H9 (cell line): ENCODE results near the gene CCDC102B. TPM values are rescaled to one million over a fixed set of nuclear protein-coding genes. Genes with fewer than 3 reads are reported as not detected.

ENCODE experiments used
- DNase-seq: peaks from one replicate; pipeline ENCODE4 v3.0.0-alpha.2; 2017
- H2AFZ ChIP-seq: one replicate; pipeline ENCODE4 v1.6.1; 2013; ENCODE audit warnings: mild to moderate bottlenecking, low read length, control low read depth, moderate library complexity
- H2AK5ac ChIP-seq: 2 replicates; pipeline ENCODE4 v1.6.1; 2013; ENCODE audit warnings: low read length, control low read depth, mixed read lengths; ENCODE audit not compliant: insufficient read length
- H2BK120ac ChIP-seq: one replicate; pipeline ENCODE4 v1.6.1; 2013; ENCODE audit warnings: low read depth, mild to moderate bottlenecking, low read length, control low read depth, inconsistent platforms; ENCODE audit not compliant: poor library complexity, severe bottlenecking
- H2BK12ac ChIP-seq: 2 replicates; pipeline ENCODE4 v1.6.1; 2013; ENCODE audit warnings: low read length, control low read depth, mixed read lengths, low read depth; ENCODE audit not compliant: insufficient read length
- H2BK15ac ChIP-seq: 2 replicates; pipeline ENCODE4 v1.6.1; 2013; ENCODE audit warnings: low read depth, low read length, control low read depth
- H2BK20ac ChIP-seq: one replicate; pipeline ENCODE4 v1.6.1; 2013; ENCODE audit warnings: low read depth, mild to moderate bottlenecking, low read length, control low read depth, inconsistent platforms; ENCODE audit not compliant: poor library complexity, severe bottlenecking
- H2BK5ac ChIP-seq: 2 replicates; pipeline ENCODE4 v1.6.1; 2013; ENCODE audit warnings: low read length, control low read depth, mixed read lengths; ENCODE audit not compliant: insufficient read length
- H3K14ac ChIP-seq: 2 replicates; pipeline ENCODE4 v1.6.1; 2013; ENCODE audit warnings: low read length, control low read depth; ENCODE audit not compliant: insufficient read depth
- H3K18ac ChIP-seq: 2 replicates; pipeline ENCODE4 v1.6.1; 2013; ENCODE audit warnings: low read depth, mild to moderate bottlenecking, mixed read lengths, low read length, control low read depth; ENCODE audit not compliant: insufficient read length
- H3K23ac ChIP-seq: 2 replicates; pipeline ENCODE4 v1.6.1; 2013; ENCODE audit warnings: low read length, control low read depth, mixed read lengths, low read depth; ENCODE audit not compliant: insufficient read length
- H3K23me2 ChIP-seq: 2 replicates; pipeline ENCODE4 v1.6.1; 2013; ENCODE audit warnings: low read depth, mild to moderate bottlenecking, mixed read lengths, low read length, control low read depth; ENCODE audit not compliant: insufficient read length, poor library complexity, severe bottlenecking
- H3K27ac ChIP-seq: 2 replicates; pipeline ENCODE4 v1.5.1; 2013; ENCODE audit warnings: low read length, control low read depth, mixed read lengths, low read depth; ENCODE audit not compliant: insufficient read length
- H3K27me3 ChIP-seq: 2 replicates; pipeline ENCODE4 v1.6.1; 2013; ENCODE audit warnings: low read length, control low read depth, inconsistent platforms; ENCODE audit not compliant: insufficient read depth
- H3K4ac ChIP-seq: 2 replicates; pipeline ENCODE4 v1.6.1; 2013; ENCODE audit warnings: low read depth, mild to moderate bottlenecking, control low read depth, inconsistent platforms, low read length, moderate library complexity
- H3K4me1 ChIP-seq: 2 replicates; pipeline ENCODE4 v1.6.1; 2013; ENCODE audit warnings: low read length, control low read depth, inconsistent platforms; ENCODE audit not compliant: insufficient read depth
- H3K4me2 ChIP-seq: 2 replicates; pipeline ENCODE4 v1.6.1; 2013; ENCODE audit warnings: low read length, control low read depth, mixed read lengths; ENCODE audit not compliant: insufficient read length, insufficient read depth
- H3K56ac ChIP-seq: 2 replicates; pipeline ENCODE4 v1.6.1; 2013; ENCODE audit warnings: low read depth, mild to moderate bottlenecking, mixed read lengths, low read length, control low read depth; ENCODE audit not compliant: insufficient read length
- H3K79me1 ChIP-seq: 2 replicates; pipeline ENCODE4 v1.6.1; 2013; ENCODE audit warnings: low read depth, mild to moderate bottlenecking, moderate library complexity, low read length, control low read depth, inconsistent platforms; ENCODE audit not compliant: insufficient read depth, poor library complexity, severe bottlenecking
- H3K79me2 ChIP-seq: 2 replicates; pipeline ENCODE4 v1.6.1; 2013; ENCODE audit warnings: low read length, control low read depth, inconsistent platforms; ENCODE audit not compliant: insufficient read depth
- H3K9ac ChIP-seq: 2 replicates; pipeline ENCODE4 v1.6.1; 2013; ENCODE audit warnings: low read length, control low read depth, mixed read lengths; ENCODE audit not compliant: insufficient read length; ENCODE audit errors: extremely low read depth
- H3K9me3 ChIP-seq: one replicate; pipeline ENCODE4 v1.6.1; 2013; ENCODE audit warnings: low read depth, low read length, inconsistent platforms; ENCODE audit not compliant: control insufficient read depth
- H3T11ph ChIP-seq: one replicate; pipeline ENCODE4 v1.6.1; 2013; ENCODE audit warnings: mild to moderate bottlenecking, low read length, control low read depth, inconsistent platforms
- H4K20me1 ChIP-seq: one replicate; pipeline ENCODE4 v1.6.1; 2013; ENCODE audit not compliant: control insufficient read depth, insufficient read length, insufficient read depth
- H4K5ac ChIP-seq: 2 replicates; pipeline ENCODE4 v1.6.1; 2013; ENCODE audit warnings: low read depth, mild to moderate bottlenecking, mixed read lengths, low read length, control low read depth; ENCODE audit not compliant: insufficient read length
- H4K8ac ChIP-seq: replicated peaks from 2 replicates; pipeline ENCODE4 v1.6.1; 2013; ENCODE audit warnings: low read length, control low read depth, mixed read lengths, low read depth; ENCODE audit not compliant: insufficient read length
- H4K91ac ChIP-seq: 2 replicates; pipeline ENCODE4 v1.6.1; 2013; ENCODE audit warnings: low read depth, mild to moderate bottlenecking, moderate library complexity, mixed read lengths, low read length, control low read depth; ENCODE audit not compliant: insufficient read length
- H3K27ac Mint-ChIP-seq, 3 experiments: 2 replicates in 2 of 3; 3 replicates in 1 of 3; pipeline ENCODE4 v1.8.0; 2020 to 2021; ENCODE audit warnings: mixed read lengths in 3 of 3, mild to moderate bottlenecking in 1 of 3, moderate library complexity in 1 of 3
- H3K27me3 Mint-ChIP-seq: 2 replicates; pipeline ENCODE4 v1.8.0; 2021; ENCODE audit warnings: low read depth, mild to moderate bottlenecking, moderate library complexity, mixed read lengths
- H3K36me3 Mint-ChIP-seq, 3 experiments: 2 replicates in 2 of 3; 3 replicates in 1 of 3; pipeline ENCODE4 v1.8.0; 2020 to 2021; ENCODE audit warnings: low read depth in 3 of 3, mixed read lengths in 3 of 3; ENCODE audit not compliant: insufficient read depth in 1 of 3
- H3K4me1 Mint-ChIP-seq, 2 experiments: 2 replicates each; pipeline ENCODE4 v1.8.0; 2020; ENCODE audit warnings: mixed read lengths in 2 of 2
- H3K4me3 Mint-ChIP-seq, 2 experiments: 2 replicates in 1 of 2; 3 replicates in 1 of 2; pipeline ENCODE4 v1.8.0; 2020 to 2021; ENCODE audit warnings: mild to moderate bottlenecking in 2 of 2, mixed read lengths in 2 of 2, moderate library complexity in 1 of 2
- H3K9me3 Mint-ChIP-seq, 2 experiments: 2 replicates in 1 of 2; 3 replicates in 1 of 2; pipeline ENCODE4 v1.8.0; 2020; ENCODE audit warnings: mild to moderate bottlenecking in 2 of 2, mixed read lengths in 2 of 2, moderate library complexity in 1 of 2
- CTCF ChIP-seq: fragments of 200-600 bp; sonication (generic); conservative IDR thresholded peaks from 3 replicates; pipeline ENCODE4 v1.8.0; 2021; ENCODE audit warnings: antibody characterized with exemption, mild to moderate bottlenecking
- WGBS: extraction: QIAGEN DNeasy Blood & Tissue Kit; methylation state at CpG from one replicate; pipeline ENCODE4 v1.1.7; 2013; ENCODE audit warnings: missing lambda C conversion rate, low lambda C conversion rate, mixed read lengths; ENCODE audit not compliant: insufficient read length; ENCODE audit errors: extremely low coverage; 5-methylcytosine and 5-hydroxymethylcytosine counted together
- total RNA-seq: library from RNA; stranded (reverse); gene quantifications from 2 replicates; pipeline ENCODE4 v1.2.1, GENCODE V29; 2021

CCDC102B gene
- total RNA-seq, 1 experiment from 2014 or later = 1.2 TPM

- H3K4me2 ChIP-seq = no peak overlapping the region
- H3K4ac ChIP-seq = no peak overlapping the region
- H4K91ac ChIP-seq = no peak overlapping the region
- H3K23me2 ChIP-seq = no peaks in the 10 kb centered on the region
- H4K5ac ChIP-seq = no peak overlapping the region
- H3K14ac ChIP-seq = no peak overlapping the region
- no peak overlapping the region for H3K9ac ChIP-seq
- no peaks in the 10 kb centered on the region for H3K27me3 Mint-ChIP-seq
- H3K79me2 ChIP-seq = no peaks in the 10 kb centered on the region
- H3K56ac ChIP-seq = no peak overlapping the region
- no peak overlapping the region for H3K18ac ChIP-seq
- H2BK12ac ChIP-seq = no peak overlapping the region
- no peaks in the 10 kb centered on the region for H3K27me3 ChIP-seq
- no peak for DNase-seq
- no CpG with 5 or more reads among the region's 2 CpGs for WGBS
- no peaks in the 10 kb centered on the region for H3K9me3 Mint-ChIP-seq
- H2BK5ac ChIP-seq = no peak overlapping the region
- H2AFZ ChIP-seq = no peak overlapping the region
- H4K8ac ChIP-seq = no peak overlapping the region
- no peaks in the 10 kb centered on the region for H3K79me1 ChIP-seq
- H2BK120ac ChIP-seq = no peak overlapping the region
- no peak overlapping the region for H3K27ac Mint-ChIP-seq
- H3K9me3 ChIP-seq = no peaks in the 10 kb centered on the region
- H3K4me1 ChIP-seq = peaks cover 5% of the 10 kb centered on the region; the same call in 1 of the 2 replicates
- H2AK5ac ChIP-seq = no peak overlapping the region
- H3K27ac ChIP-seq = no peak overlapping the region
- TF ChIP-seq CTCF = no peak
- H3K36me3 Mint-ChIP-seq = no peaks in the 10 kb centered on the region
- H2BK20ac ChIP-seq = no peak overlapping the region
- H3K4me3 Mint-ChIP-seq = no peak overlapping the region
- H4K20me1 ChIP-seq = no peaks in the 10 kb centered on the region
- H3K23ac ChIP-seq = no peak overlapping the region
- H3K4me1 Mint-ChIP-seq = peaks cover 28 to 36% of the 10 kb centered on the region in 2 experiments
- no peak overlapping the region for H3T11ph ChIP-seq
- no peak overlapping the region for H2BK15ac ChIP-seq
Measured at GRCh38 chr18:68940039-68940438, 142.2 kb downstream of the CCDC102B start.
